Activated T-helper 2 cell treated with anti-CD3 and anti-CD28 coated beads, Interferon-gamma antibody, Interleukin-2, Interleukin-4, amounts not matched to agents 10 μg/mL and 5 μg/mL and 100 μg/mL, durations not matched to agents 14 hours and 24 hours and 36 hours (primary cell): ENCODE data around the gene SMURF2. TPM values are rescaled to one million over a fixed set of nuclear protein-coding genes. Genes with fewer than 3 reads are reported as not detected.

Experiments
- DNase-seq: peaks from one replicate; pipeline ENCODE4 v3.0.0; 2021; ENCODE audit warnings: low spot score
- H3K27ac Mint-ChIP-seq: one replicate; pipeline ENCODE4 v1.8.0; 2021; ENCODE audit warnings: mixed read lengths
- H3K27me3 Mint-ChIP-seq: one replicate; pipeline ENCODE4 v1.8.0; 2021; ENCODE audit warnings: low read depth, mixed read lengths
- H3K36me3 Mint-ChIP-seq: one replicate; pipeline ENCODE4 v1.8.0; 2021; ENCODE audit warnings: low read depth, mixed read lengths
- H3K4me1 Mint-ChIP-seq: one replicate; pipeline ENCODE4 v1.8.0; 2021; ENCODE audit warnings: low read depth, mixed read lengths
- H3K4me3 Mint-ChIP-seq: one replicate; pipeline ENCODE4 v1.8.0; 2021; ENCODE audit warnings: low read depth, mild to moderate bottlenecking, moderate library complexity, mixed read lengths
- H3K9me3 Mint-ChIP-seq: one replicate; pipeline ENCODE4 v1.8.0; 2021; ENCODE audit warnings: mixed read lengths
- intact Hi-C: fragments of 100-400 bp; cut with micrococcal nuclease; formaldehyde crosslinking; loops from one replicate; pipeline ENCODE4 v1.15.1; 2023
- total RNA-seq: library from RNA; stranded (reverse); gene quantifications from 2 replicates; pipeline ENCODE4 v1.2.3, GENCODE V29; 2022

The SMURF2 gene
- total RNA-seq, 1 donor from 2014 or later = 13.1 TPM

GRCh38 chr17:64635647-64636305 is 26.3 kb downstream of the SMURF2 start:
- Mint-ChIP-seq H3K4me1 (peaks cover 40% of the 10 kb centered on the region), H3K27ac (peak overlapping the region; percentile 96), H3K9me3 (peaks cover 4% of the 10 kb centered on the region), H3K27me3 (no peaks in the 10 kb centered on the region), H3K36me3 (peaks cover 21% of the 10 kb centered on the region), H3K4me3 (no peak overlapping the region)
- intact Hi-C loops = loop anchor here (1.0 kb wide), 3 partner anchors 27 to 62 kb away; no protein-coding TSS in a partner anchor
- no peak for DNase-seq

DNA sequence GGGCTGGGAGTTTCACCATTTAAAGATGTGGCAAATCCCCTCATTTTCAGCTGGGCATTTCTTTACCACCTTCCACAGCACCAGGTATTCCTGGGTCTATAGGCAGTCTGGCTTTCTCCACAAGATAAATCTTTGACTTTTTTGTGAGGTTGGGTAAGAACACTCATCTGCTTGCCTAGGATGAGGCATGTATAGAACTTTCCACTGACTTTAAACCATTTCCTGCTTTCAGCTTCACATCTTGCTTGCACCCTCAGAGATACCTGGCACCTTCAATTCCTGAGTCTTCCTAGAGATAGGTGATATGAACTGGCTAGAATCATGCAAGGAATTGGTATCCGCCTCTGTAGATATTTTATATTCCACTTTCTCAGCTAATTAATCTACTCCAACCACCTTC is 27.9 kb downstream of the SMURF2 start:
- H3K9me3 Mint-ChIP-seq = peaks cover 4% of the 10 kb centered on the region
- H3K4me3 Mint-ChIP-seq = no peak overlapping the region
- intact Hi-C loops = no loop called here
- peak overlapping the region; percentile 82 for H3K27ac Mint-ChIP-seq
- peaks cover 21% of the 10 kb centered on the region for H3K36me3 Mint-ChIP-seq
- H3K4me1 Mint-ChIP-seq = peaks cover 48% of the 10 kb centered on the region
- H3K27me3 Mint-ChIP-seq = no peaks in the 10 kb centered on the region
- DNase-seq = no peak

GRCh38 chr17:64632606-64633005 is 29.5 kb downstream of the SMURF2 start:
- DNase-seq = no peak
- H3K36me3 Mint-ChIP-seq = peaks cover 15% of the 10 kb centered on the region
- no peak overlapping the region for H3K27ac Mint-ChIP-seq
- peaks cover 4% of the 10 kb centered on the region for H3K9me3 Mint-ChIP-seq
- H3K4me1 Mint-ChIP-seq = peaks cover 59% of the 10 kb centered on the region
- intact Hi-C loops = no loop called here
- no peaks in the 10 kb centered on the region for H3K27me3 Mint-ChIP-seq
- no peak overlapping the region for H3K4me3 Mint-ChIP-seq

- Mint-ChIP-seq H3K9me3 (peaks cover 4% of the 10 kb centered on the region), H3K4me3 (no peak overlapping the region), H3K27me3 (no peaks in the 10 kb centered on the region), H3K36me3 (peaks cover 18% of the 10 kb centered on the region), H3K4me1 (peaks cover 62% of the 10 kb centered on the region), H3K27ac (no peak overlapping the region)
- DNase-seq = no peak
- intact Hi-C loops = no loop called here
Measured at GRCh38 chr17:64632194-64632593, 29.9 kb downstream of the SMURF2 start.

- Mint-ChIP-seq H3K27me3 (no peaks in the 10 kb centered on the region), H3K9me3 (peaks cover 4% of the 10 kb centered on the region), H3K4me3 (no peak overlapping the region), H3K36me3 (peaks cover 14% of the 10 kb centered on the region), H3K4me1 (peaks cover 54% of the 10 kb centered on the region), H3K27ac (peak overlapping the region; percentile 50)
- DNase-seq = no peak
- intact Hi-C loops = no loop called here
Measured at GRCh38 chr17:64630309-64631223, 31.5 kb downstream of the SMURF2 start.

GRCh38 chr17:64628641-64629040 is 33.5 kb downstream of the SMURF2 start:
- Mint-ChIP-seq H3K27ac (peak overlapping the region; percentile 70), H3K9me3 (no peaks in the 10 kb centered on the region), H3K4me1 (peaks cover 42% of the 10 kb centered on the region), H3K36me3 (peaks cover 3% of the 10 kb centered on the region), H3K27me3 (no peaks in the 10 kb centered on the region), H3K4me3 (peak overlapping the region; percentile 19)
- intact Hi-C loops = loop anchor here (2.0 kb wide), 1 partner anchor 20 kb away; no protein-coding TSS in a partner anchor
- no peak for DNase-seq

- Mint-ChIP-seq H3K27ac (peak overlapping the region; percentile 30), H3K36me3 (peaks cover 5% of the 10 kb centered on the region), H3K27me3 (no peaks in the 10 kb centered on the region), H3K9me3 (no peaks in the 10 kb centered on the region), H3K4me3 (no peak overlapping the region), H3K4me1 (peaks cover 40% of the 10 kb centered on the region)
- DNase-seq = no peak
- intact Hi-C loops = loop anchor here (2.0 kb wide), 1 partner anchor 21 kb away; no protein-coding TSS in a partner anchor
Measured at GRCh38 chr17:64627797-64628196, 34.3 kb downstream of the SMURF2 start.

GRCh38 chr17:64626827-64627226 is 35.3 kb downstream of the SMURF2 start:
- H3K4me1 Mint-ChIP-seq = peaks cover 33% of the 10 kb centered on the region
- H3K27ac Mint-ChIP-seq = no peak overlapping the region
- intact Hi-C loops = no loop called here
- no peak overlapping the region for H3K4me3 Mint-ChIP-seq
- peaks cover 5% of the 10 kb centered on the region for H3K36me3 Mint-ChIP-seq
- no peaks in the 10 kb centered on the region for H3K27me3 Mint-ChIP-seq
- H3K9me3 Mint-ChIP-seq = no peaks in the 10 kb centered on the region
- no peak for DNase-seq

- DNase-seq = no peak
- Mint-ChIP-seq H3K9me3 (no peaks in the 10 kb centered on the region), H3K4me1 (peaks cover 24% of the 10 kb centered on the region), H3K27ac (no peak overlapping the region), H3K36me3 (peaks cover 5% of the 10 kb centered on the region), H3K27me3 (no peaks in the 10 kb centered on the region), H3K4me3 (no peak overlapping the region)
- intact Hi-C loops = no loop called here
Measured at GRCh38 chr17:64625541-64625940, 36.6 kb downstream of the SMURF2 start.

GRCh38 chr17:64622931-64623654 is 39.0 kb downstream of the SMURF2 start:
- Mint-ChIP-seq H3K27me3 (no peaks in the 10 kb centered on the region), H3K9me3 (no peaks in the 10 kb centered on the region), H3K4me3 (no peak overlapping the region), H3K36me3 (peaks cover 5% of the 10 kb centered on the region), H3K4me1 (peaks cover 8% of the 10 kb centered on the region), H3K27ac (no peak overlapping the region)
- no peak for DNase-seq
- intact Hi-C loops = no loop called here

DNA sequence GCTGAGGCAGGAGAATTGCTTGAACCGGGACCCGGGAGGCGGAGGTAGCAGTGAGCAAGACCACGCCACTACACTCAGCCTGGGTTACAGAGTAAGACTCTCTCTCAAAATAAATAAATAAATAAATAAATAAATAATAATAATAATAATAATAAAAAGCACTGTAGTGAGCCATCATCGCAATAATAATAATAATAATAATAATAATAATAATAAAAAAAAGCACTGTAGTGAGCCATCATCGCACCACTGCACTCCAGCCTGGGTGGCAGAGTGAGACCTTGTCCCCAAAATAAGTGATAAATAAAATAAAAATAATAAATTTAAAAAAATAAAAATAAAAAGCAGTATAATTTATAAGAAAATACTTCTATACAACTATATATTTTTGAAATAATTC is 40.3 kb downstream of the SMURF2 start:
- H3K4me1 Mint-ChIP-seq = no peaks in the 10 kb centered on the region
- intact Hi-C loops = no loop called here
- H3K27me3 Mint-ChIP-seq = no peaks in the 10 kb centered on the region

GRCh38 chr17:64618848-64619247 is 43.3 kb downstream of the SMURF2 start:
- intact Hi-C loops = no loop called here
- DNase-seq = no peak
- Mint-ChIP-seq H3K27me3 (no peaks in the 10 kb centered on the region), H3K27ac (no peak overlapping the region), H3K4me3 (no peak overlapping the region), H3K4me1 (peaks cover 7% of the 10 kb centered on the region), H3K9me3 (no peaks in the 10 kb centered on the region), H3K36me3 (peaks cover 2% of the 10 kb centered on the region)

More for the DNA sequence above, 40.3 kb downstream of the SMURF2 start:
- Mint-ChIP-seq H3K4me3 (no peak overlapping the region), H3K27ac (no peak overlapping the region), H3K9me3 (no peaks in the 10 kb centered on the region), H3K36me3 (peaks cover 2% of the 10 kb centered on the region)
- no peak for DNase-seq
